ENCODE measurements around the gene MT1E.

GRCh38 chr16:56576585-56577299, 48.8 kb upstream of the MT1E start:
- TF ChIP-seq CTCF (tag by site-specific recombination; IDR thresholded peaks at IDR 0.05), result peak; percentile 37; the same call in 1 of the 2 replicates
- TF ChIP-seq ZBTB8A (tag by site-specific recombination; IDR thresholded peaks at IDR 0.05), result no peak
- no peak for TF ChIP-seq REST (tag by site-specific recombination; IDR thresholded peaks at IDR 0.05)
- no peak for TF ChIP-seq ZNF549 (tag by site-specific recombination; IDR thresholded peaks at IDR 0.05)
- no peak for TF ChIP-seq GLI2 (tag by site-specific recombination; IDR thresholded peaks at IDR 0.05; ENCODE audit: borderline replicate concordance, low read depth)
- no peak for TF ChIP-seq OVOL3 (tag by site-specific recombination; IDR thresholded peaks at IDR 0.05)
- TF ChIP-seq SP2 (tag by site-specific recombination; IDR thresholded peaks at IDR 0.05), result no peak
- no peak for TF ChIP-seq ZNF530 (tag by site-specific recombination; IDR thresholded peaks at IDR 0.05; ENCODE audit: low read depth)
- no peak for TF ChIP-seq ZSCAN23 (tag by site-specific recombination; IDR thresholded peaks at IDR 0.05)
- no peak for TF ChIP-seq MZF1 (tag by site-specific recombination; IDR thresholded peaks at IDR 0.05; ENCODE audit: borderline replicate concordance)

All from HEK293 (cell line).